OCI-M1 (cell line): ENCODE measurements around the gene DHX36.

ENCODE experiments used
- DNase-seq: peaks from one replicate; lab custom pipeline; 2025; lab: John Stamatoyannopoulos, UW

Gene DHX36

GRCh38 chr3:154224866-154225265 lies 99.4 kb downstream of the DHX36 start:
- DNase-seq, result no peak

- no peak for DNase-seq
Measured at GRCh38 chr3:154224366-154224765, 99.9 kb downstream of the DHX36 start.

GRCh38 chr3:154223519-154223918 lies 100.8 kb downstream of the DHX36 start:
- DNase-seq, result no peak
